ENCODE results near the gene VASN.

VASN gene

DNA sequence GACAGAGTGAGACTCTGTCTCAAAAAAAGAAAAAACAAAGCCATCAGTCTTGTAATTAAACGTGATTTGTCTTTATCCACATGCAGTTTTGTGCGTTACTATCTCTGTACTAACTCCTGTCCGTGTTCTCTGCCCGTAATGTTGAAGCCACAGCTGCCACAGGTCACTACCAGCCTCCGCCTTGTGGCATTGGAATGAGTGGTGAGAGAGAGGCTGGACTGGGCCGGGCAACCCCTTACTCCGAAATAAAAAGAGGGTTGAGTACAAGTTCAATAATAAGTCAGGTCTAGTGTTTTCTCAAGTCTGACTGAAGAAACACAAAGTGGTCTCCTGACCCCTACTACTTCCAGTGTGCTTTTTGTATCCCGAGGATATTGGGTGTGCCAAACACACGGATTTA lies 59.4 kb downstream of the VASN start:
- no peak for DNase-seq
